Astrocyte (in vitro differentiated cells and primary cell): ENCODE data around the gene CTBP2. TPM values are rescaled to one million over a fixed set of nuclear protein-coding genes. Genes with fewer than 3 reads are reported as not detected.
A peak's percentile ranks its signal among the peaks of the same experiment; 100 is the strongest.

Source experiments
- DNase-seq: peaks from one replicate; pipeline ENCODE4 v3.0.0-alpha.2; 2010; ENCODE audit warnings: low read depth
- FAIRE-seq: peaks from 2 replicates; lab custom pipeline; 2011; peaks lifted over from hg19 to GRCh38; lab: Jason Lieb, UNC
- H2AFZ ChIP-seq: 2 replicates; pipeline ENCODE4 v1.6.0; 2012; ENCODE audit warnings: low read depth, low read length, inconsistent platforms
- H3K27ac ChIP-seq: 2 replicates; pipeline ENCODE4 v1.5.1; 2011; ENCODE audit warnings: low read depth, low read length, inconsistent platforms
- H3K27me3 ChIP-seq: 2 replicates; pipeline ENCODE4 v1.6.0; 2011; ENCODE audit warnings: low read length, inconsistent platforms; ENCODE audit not compliant: insufficient read depth
- H3K36me3 ChIP-seq: 2 replicates; pipeline ENCODE4 v1.5.1; 2011; ENCODE audit warnings: low read length, inconsistent platforms; ENCODE audit not compliant: insufficient read depth
- H3K4me1 ChIP-seq: 2 replicates; pipeline ENCODE4 v1.5.1; 2011; ENCODE audit warnings: low read length, inconsistent platforms; ENCODE audit not compliant: insufficient read depth
- H3K4me2 ChIP-seq: 2 replicates; pipeline ENCODE4 v1.6.0; 2012; ENCODE audit warnings: low read length, inconsistent platforms
- H3K4me3 ChIP-seq: 2 replicates; pipeline ENCODE4 v1.5.1; 2011; ENCODE audit warnings: low read depth, mild to moderate bottlenecking, low read length, inconsistent platforms; ENCODE audit not compliant: insufficient read depth
- H3K79me2 ChIP-seq: 2 replicates; pipeline ENCODE4 v1.6.0; 2012; ENCODE audit warnings: mild to moderate bottlenecking, low read length, inconsistent platforms; ENCODE audit not compliant: insufficient read depth
- H3K9ac ChIP-seq: 2 replicates; pipeline ENCODE4 v1.6.0; 2012; ENCODE audit warnings: mild to moderate bottlenecking, low read length, inconsistent platforms
- H3K9me3 ChIP-seq: 2 replicates; pipeline ENCODE4 v1.5.1; 2012; ENCODE audit warnings: low read depth, mild to moderate bottlenecking, low read length, inconsistent platforms; ENCODE audit not compliant: insufficient read depth
- H4K20me1 ChIP-seq: 2 replicates; pipeline ENCODE4 v1.6.0; 2012; ENCODE audit warnings: low read length, inconsistent platforms; ENCODE audit not compliant: insufficient read depth
- H3K27ac Mint-ChIP-seq: one replicate; pipeline ENCODE4 v1.8.0; 2021; ENCODE audit warnings: mild to moderate bottlenecking, mixed read lengths; ENCODE audit not compliant: unreplicated experiment
- H3K27me3 Mint-ChIP-seq: one replicate; pipeline ENCODE4 v1.8.0; 2021; ENCODE audit warnings: low read depth, mixed read lengths; ENCODE audit not compliant: unreplicated experiment
- H3K36me3 Mint-ChIP-seq: one replicate; pipeline ENCODE4 v1.8.0; 2021; ENCODE audit warnings: low read depth, mixed read lengths; ENCODE audit not compliant: unreplicated experiment
- H3K4me1 Mint-ChIP-seq: one replicate; pipeline ENCODE4 v1.8.0; 2021; ENCODE audit warnings: low read depth, mixed read lengths; ENCODE audit not compliant: unreplicated experiment
- H3K4me3 Mint-ChIP-seq: one replicate; pipeline ENCODE4 v1.8.0; 2021; ENCODE audit warnings: mild to moderate bottlenecking, moderate library complexity, mixed read lengths; ENCODE audit not compliant: unreplicated experiment
- H3K9me3 Mint-ChIP-seq: one replicate; pipeline ENCODE4 v1.8.0; 2021; ENCODE audit warnings: mild to moderate bottlenecking, mixed read lengths; ENCODE audit not compliant: unreplicated experiment
- CTCF ChIP-seq: IDR thresholded peaks from 2 replicates; pipeline ENCODE4 v1.5.1; 2011; ENCODE audit warnings: low read depth, mild to moderate bottlenecking, inconsistent platforms, low read length, moderate library complexity; ENCODE audit not compliant: insufficient read depth
- EZH2 ChIP-seq: IDR thresholded peaks from 2 replicates; pipeline ENCODE4 v1.6.1; 2012; ENCODE audit warnings: mild to moderate bottlenecking, low read length, inconsistent platforms; ENCODE audit not compliant: insufficient read depth
- total RNA-seq: library from RNA; stranded (reverse); gene quantifications from 2 replicates; pipeline ENCODE4 v1.2.1, GENCODE V29; 2021

CTBP2 gene
- total RNA-seq, 1 donor from 2014 or later: 109 TPM

DNA sequence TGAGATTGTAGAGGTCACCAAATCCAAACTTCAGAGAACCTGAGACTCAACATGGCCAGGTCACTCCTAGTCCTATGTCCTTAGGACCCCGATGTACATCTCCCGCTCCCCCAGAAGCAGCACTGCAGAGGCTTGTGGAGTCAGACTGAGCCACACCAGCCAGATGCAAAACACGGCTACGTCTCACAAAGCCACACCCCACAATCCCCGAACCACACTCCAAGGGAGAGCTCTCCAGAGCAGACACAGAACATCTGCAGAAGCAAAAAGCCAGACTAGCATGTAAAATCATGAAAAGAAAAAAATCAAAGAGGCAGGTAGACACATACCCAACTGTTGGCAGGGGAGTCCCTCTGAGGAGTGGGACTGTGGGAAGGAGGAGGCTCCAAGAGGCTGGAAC, 104.9 kb downstream of the CTBP2 start:
- Histone ChIP-seq H3K27me3 (no peaks in the 10 kb centered on the region), H3K9ac (no peak overlapping the region), H3K36me3 (no peaks in the 10 kb centered on the region), H2AFZ (no peak overlapping the region), H3K4me1 (peaks cover 38% of the 10 kb centered on the region), H3K4me3 (no peak overlapping the region), H3K79me2 (peaks cover 89% of the 10 kb centered on the region), H3K9me3 (no peaks in the 10 kb centered on the region), H3K27ac (no peak overlapping the region), H3K4me2 (peak overlapping the region; percentile 3), H4K20me1 (peaks cover 84% of the 10 kb centered on the region)
- FAIRE-seq (no peak), DNase-seq (no peak)
- H3K9me3 Mint-ChIP-seq: no peaks in the 10 kb centered on the region
- no peaks in the 10 kb centered on the region for H3K27me3 Mint-ChIP-seq
- peak overlapping the region; percentile 66 for H3K27ac Mint-ChIP-seq
- TF ChIP-seq EZH2 (no peak), CTCF (no peak)
- peaks cover 40% of the 10 kb centered on the region for H3K36me3 Mint-ChIP-seq
- H3K4me3 Mint-ChIP-seq: peak overlapping the region; percentile 46
- peaks cover 40% of the 10 kb centered on the region for H3K4me1 Mint-ChIP-seq

DNA sequence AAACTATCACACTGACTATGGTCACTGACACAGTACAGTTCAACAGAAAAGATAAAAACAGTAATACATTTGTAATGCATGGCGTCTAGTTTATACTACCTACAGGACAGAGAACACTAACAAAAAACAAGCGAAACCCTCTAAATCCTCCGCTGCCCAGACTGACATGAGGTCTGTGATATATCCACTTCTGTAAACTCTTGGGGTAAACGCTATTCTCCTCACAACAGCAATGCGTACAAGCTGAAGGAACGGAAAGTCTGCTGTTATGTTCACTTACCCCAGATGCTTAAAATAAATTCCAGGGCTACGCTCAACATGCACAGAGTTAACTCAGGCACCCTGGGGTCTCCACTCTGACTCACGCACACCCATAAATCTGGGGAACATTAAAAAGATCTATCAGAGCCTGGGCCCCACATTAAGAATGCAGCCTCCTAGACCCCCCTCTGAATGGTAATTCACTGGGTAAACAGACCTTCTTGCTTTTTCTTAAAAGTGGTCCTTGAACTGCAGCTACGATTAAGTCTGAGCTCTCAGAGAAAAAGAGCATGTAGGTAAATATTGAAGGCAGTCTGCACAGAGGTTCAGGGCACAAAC, 105.6 kb downstream of the CTBP2 start:
- Histone ChIP-seq H3K4me2 (peak overlapping the region; percentile 3), H3K4me3 (no peak overlapping the region), H3K79me2 (peaks cover 94% of the 10 kb centered on the region), H3K27me3 (no peaks in the 10 kb centered on the region), H3K27ac (no peak overlapping the region), H3K9me3 (no peaks in the 10 kb centered on the region), H2AFZ (no peak overlapping the region), H3K36me3 (no peaks in the 10 kb centered on the region), H4K20me1 (peaks cover 85% of the 10 kb centered on the region), H3K9ac (no peak overlapping the region), H3K4me1 (peaks cover 31% of the 10 kb centered on the region)
- Mint-ChIP-seq H3K36me3 (peaks cover 38% of the 10 kb centered on the region), H3K27me3 (no peaks in the 10 kb centered on the region), H3K4me3 (no peak overlapping the region), H3K9me3 (no peaks in the 10 kb centered on the region), H3K4me1 (peaks cover 38% of the 10 kb centered on the region), H3K27ac (no peak overlapping the region)
- FAIRE-seq (no peak), DNase-seq (no peak)
- no peak for TF ChIP-seq EZH2
- no peak for TF ChIP-seq CTCF

DNA sequence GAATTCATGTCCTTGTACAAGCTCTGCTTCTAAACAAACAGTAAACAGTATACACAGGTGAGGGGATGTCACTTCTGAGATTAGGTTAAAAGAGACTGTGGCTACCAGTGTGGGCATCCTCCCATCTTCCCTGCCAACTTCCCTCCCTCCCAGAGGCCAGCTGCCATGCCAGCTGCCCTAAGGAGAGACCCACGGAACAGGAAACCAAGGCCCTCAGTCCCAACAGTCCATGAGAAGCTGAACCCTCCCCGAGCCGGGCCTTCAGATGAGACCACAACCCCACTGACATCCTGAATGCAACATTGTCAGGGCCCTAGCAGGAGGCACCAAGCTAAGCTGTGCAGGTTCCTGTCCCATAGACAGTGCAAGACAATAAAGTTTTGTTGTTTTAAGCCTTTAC, 106.1 kb downstream of the CTBP2 start:
- DNase-seq (no peak), FAIRE-seq (no peak)
- Histone ChIP-seq H3K4me1 (peaks cover 27% of the 10 kb centered on the region), H3K79me2 (peaks cover 94% of the 10 kb centered on the region), H2AFZ (no peak overlapping the region), H3K9ac (no peak overlapping the region), H3K27ac (no peak overlapping the region), H3K36me3 (no peaks in the 10 kb centered on the region), H4K20me1 (peaks cover 86% of the 10 kb centered on the region), H3K4me3 (no peak overlapping the region), H3K9me3 (no peaks in the 10 kb centered on the region), H3K27me3 (no peaks in the 10 kb centered on the region), H3K4me2 (no peak overlapping the region)
- Mint-ChIP-seq H3K36me3 (peaks cover 35% of the 10 kb centered on the region), H3K9me3 (no peaks in the 10 kb centered on the region), H3K4me3 (no peak overlapping the region), H3K27ac (no peak overlapping the region), H3K4me1 (peaks cover 34% of the 10 kb centered on the region), H3K27me3 (no peaks in the 10 kb centered on the region)
- TF ChIP-seq EZH2: no peak
- no peak for TF ChIP-seq CTCF
